ENCODE measurements around the gene UCP2.

The UCP2 gene

DNA sequence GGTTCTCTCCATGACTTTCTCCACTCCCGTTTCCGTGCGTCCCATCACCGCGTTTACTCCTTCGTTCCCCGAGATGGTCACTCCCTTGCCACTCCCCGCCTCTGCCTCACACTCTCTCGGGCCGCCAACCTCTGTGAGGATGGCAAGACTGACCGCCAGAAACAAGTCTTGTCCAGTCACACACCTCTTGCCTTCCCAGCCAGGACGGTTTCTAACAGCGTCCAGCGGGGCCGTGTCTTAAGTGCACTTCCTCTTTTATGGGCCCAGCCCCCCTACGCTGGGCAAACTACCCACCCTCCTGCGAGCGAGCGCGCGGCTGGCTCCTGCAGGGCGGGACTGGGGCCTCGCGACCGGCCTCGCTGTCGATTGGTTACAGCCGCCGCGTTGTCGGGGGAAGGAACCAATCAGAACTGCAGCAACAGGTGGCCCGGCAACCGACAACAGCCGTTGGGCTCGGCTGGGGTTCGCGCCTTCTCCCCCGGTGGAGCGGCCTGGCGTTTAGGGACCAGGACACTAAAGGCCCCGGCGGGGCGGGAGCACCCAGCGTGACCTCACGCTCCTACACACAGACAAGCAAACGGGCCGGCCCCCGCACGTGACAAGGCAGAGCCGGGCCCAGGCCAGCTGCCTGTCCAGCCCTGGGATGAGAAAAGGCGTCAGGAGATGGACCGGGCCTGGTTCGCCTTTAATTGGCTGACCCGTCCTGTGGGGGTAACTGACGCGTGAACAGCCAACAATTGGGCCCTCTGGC, 522 bp upstream of the UCP2 start:
- Histone ChIP-seq H3K79me2 (ENCODE audit: control insufficient read depth, low read length) (peaks cover 55% of the 10 kb centered on the region), H3K36me3 (ENCODE audit: control insufficient read depth, low read length) (peaks cover 44% of the 10 kb centered on the region), H3K9me3 (ENCODE audit: control insufficient read depth, insufficient read depth, low read length) (no peaks in the 10 kb centered on the region), H3K4me2 (ENCODE audit: low read length) (peak overlapping the region; percentile 94), H3K4me3 (ENCODE audit: low read length) (peak overlapping the region; percentile 99), H3K27ac (ENCODE audit: low read depth, low read length) (peak overlapping the region; percentile 95), H3K4me1 (ENCODE audit: control insufficient read depth, low read length) (peaks cover 75% of the 10 kb centered on the region), H4K20me1 (ENCODE audit: control insufficient read depth, insufficient read depth, low read depth, low read length) (peaks cover 33% of the 10 kb centered on the region), H3K27me3 (ENCODE audit: control insufficient read depth, low read length) (no peaks in the 10 kb centered on the region), H3K9me2 (replicated peaks; ENCODE audit: control insufficient read depth, low read length) (no peaks in the 10 kb centered on the region), H3F3A (ENCODE audit: control insufficient read depth, insufficient read depth) (peaks cover 57% of the 10 kb centered on the region)
- TF ChIP-seq, protein P1, sequence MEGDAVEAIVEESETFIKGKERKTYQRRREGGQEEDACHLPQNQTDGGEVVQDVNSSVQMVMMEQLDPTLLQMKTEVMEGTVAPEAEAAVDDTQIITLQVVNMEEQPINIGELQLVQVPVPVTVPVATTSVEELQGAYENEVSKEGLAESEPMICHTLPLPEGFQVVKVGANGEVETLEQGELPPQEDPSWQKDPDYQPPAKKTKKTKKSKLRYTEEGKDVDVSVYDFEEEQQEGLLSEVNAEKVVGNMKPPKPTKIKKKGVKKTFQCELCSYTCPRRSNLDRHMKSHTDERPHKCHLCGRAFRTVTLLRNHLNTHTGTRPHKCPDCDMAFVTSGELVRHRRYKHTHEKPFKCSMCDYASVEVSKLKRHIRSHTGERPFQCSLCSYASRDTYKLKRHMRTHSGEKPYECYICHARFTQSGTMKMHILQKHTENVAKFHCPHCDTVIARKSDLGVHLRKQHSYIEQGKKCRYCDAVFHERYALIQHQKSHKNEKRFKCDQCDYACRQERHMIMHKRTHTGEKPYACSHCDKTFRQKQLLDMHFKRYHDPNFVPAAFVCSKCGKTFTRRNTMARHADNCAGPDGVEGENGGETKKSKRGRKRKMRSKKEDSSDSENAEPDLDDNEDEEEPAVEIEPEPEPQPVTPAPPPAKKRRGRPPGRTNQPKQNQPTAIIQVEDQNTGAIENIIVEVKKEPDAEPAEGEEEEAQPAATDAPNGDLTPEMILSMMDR (IDR thresholded peaks at IDR 0.05; ENCODE audit: low read depth, low read length, poor library complexity, severe bottlenecking), result no peak
- TF ChIP-seq EZH2phosphoT487 (IDR thresholded peaks at IDR 0.05; ENCODE audit: borderline replicate concordance, low read length), result no peak

DNA sequence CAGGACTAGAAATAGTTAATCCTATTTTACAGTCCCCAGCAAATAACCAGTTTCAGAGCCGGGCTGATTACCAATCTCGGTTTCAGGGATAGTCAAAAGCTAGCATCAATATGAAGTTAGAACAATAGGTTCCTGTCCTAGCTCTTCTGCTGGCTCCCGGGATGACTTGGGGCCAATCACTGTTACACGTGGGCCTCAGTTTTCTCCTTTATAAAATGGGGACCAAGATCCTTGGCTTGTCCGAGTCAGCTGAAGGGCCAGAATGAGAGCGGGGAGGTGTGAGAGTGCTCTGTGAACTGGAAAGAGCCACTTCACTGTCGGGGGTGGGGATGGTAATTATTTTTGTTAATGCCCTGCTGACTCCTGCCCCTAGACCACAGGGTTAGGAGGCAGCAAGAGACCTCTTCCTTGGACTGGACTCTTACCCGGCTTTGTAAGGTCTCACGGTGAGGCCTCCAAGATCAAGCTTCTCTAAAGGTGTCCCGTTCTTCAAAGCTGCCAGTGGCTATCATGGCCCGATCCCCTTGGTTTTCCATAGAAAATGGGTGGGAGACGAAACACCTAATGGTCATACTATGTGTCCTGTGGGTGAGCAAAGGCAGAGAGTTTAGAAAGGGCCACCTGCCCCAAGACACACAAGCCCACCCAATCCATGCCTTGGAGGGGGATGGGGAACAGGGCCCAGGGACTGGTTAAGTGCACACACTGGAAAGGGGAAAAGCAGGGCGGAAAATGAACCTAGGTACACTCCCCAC, 1.4 kb downstream of the UCP2 start:
- TF ChIP-seq, protein P1 (IDR thresholded peaks at IDR 0.05; ENCODE audit: low read depth, low read length, poor library complexity, severe bottlenecking), result no peak
- H3K4me1 ChIP-seq (ENCODE audit: control insufficient read depth, low read length), result peaks cover 77% of the 10 kb centered on the region
- peaks cover 67% of the 10 kb centered on the region for H3K79me2 ChIP-seq (ENCODE audit: control insufficient read depth, low read length)
- H3K4me3 ChIP-seq (ENCODE audit: low read length), result peak overlapping the region; percentile 99
- H3K36me3 ChIP-seq (ENCODE audit: control insufficient read depth, low read length), result peaks cover 63% of the 10 kb centered on the region
- peaks cover 70% of the 10 kb centered on the region for H3F3A ChIP-seq (ENCODE audit: control insufficient read depth, insufficient read depth)
- H3K27ac ChIP-seq (ENCODE audit: low read depth, low read length), result peak overlapping the region; percentile 95
- peak overlapping the region; percentile 94 for H3K4me2 ChIP-seq (ENCODE audit: low read length)
- H3K9me2 ChIP-seq (replicated peaks; ENCODE audit: control insufficient read depth, low read length), result no peaks in the 10 kb centered on the region
- H3K9me3 ChIP-seq (ENCODE audit: control insufficient read depth, insufficient read depth, low read length), result no peaks in the 10 kb centered on the region
- peaks cover 52% of the 10 kb centered on the region for H4K20me1 ChIP-seq (ENCODE audit: control insufficient read depth, insufficient read depth, low read depth, low read length)
- no peaks in the 10 kb centered on the region for H3K27me3 ChIP-seq (ENCODE audit: control insufficient read depth, low read length)

DNA sequence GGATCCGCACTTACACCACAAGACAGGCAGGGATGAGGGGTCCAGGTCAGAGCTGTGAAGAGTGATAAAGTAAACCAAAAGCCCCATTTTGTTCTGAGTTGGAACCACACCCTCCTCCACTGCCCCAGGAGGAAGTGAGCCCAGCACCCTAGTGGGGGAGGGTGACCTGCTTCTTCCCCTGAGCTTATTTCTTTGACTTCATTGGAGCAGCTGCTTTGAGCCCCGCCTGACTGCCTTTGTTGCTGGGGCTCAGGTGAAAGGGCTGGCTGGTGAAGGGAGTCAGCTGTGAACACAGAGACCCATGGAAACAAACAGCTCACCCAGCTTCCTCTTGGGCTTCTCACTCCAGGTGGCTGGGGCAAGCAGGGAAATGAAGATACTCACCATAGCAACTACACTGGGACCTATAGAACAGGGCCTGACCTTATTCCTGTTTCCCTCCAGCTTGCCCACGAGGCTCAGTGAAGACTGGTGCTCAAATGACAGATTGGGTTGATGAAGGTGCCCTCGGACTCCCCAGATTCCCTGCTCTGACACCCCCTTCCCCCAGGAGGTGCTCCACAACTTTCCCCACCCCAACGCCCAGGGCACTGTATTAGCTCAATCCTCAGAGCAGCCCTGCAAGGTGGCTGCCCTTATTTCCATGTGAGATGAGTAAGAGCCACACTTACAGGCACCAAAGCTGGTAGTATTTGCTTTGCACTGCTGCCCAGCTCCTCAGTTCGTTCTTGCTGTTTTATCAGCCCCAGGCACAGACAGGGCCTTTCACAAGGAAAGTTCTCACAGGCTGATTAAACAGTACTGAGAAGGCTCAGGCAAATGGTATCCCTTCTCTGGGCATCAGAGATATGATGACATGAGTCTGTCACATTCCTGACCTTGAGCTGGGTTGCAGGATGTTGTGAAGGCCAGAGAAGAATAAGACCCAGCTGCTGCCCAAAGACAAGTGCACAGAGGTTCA, 2.4 kb downstream of the UCP2 start:
- peaks cover 73% of the 10 kb centered on the region for H3K36me3 ChIP-seq (ENCODE audit: control insufficient read depth, low read length)

More for the DNA sequence above, 2.4 kb downstream of the UCP2 start:
- H3K4me1 ChIP-seq (ENCODE audit: control insufficient read depth, low read length), result peaks cover 71% of the 10 kb centered on the region
- peak overlapping the region; percentile 99 for H3K4me3 ChIP-seq (ENCODE audit: low read length)
- TF ChIP-seq, protein P1 (IDR thresholded peaks at IDR 0.05; ENCODE audit: low read depth, low read length, poor library complexity, severe bottlenecking), result no peak
- TF ChIP-seq EZH2phosphoT487 (IDR thresholded peaks at IDR 0.05; ENCODE audit: borderline replicate concordance, low read length), result no peak
- H3F3A ChIP-seq (ENCODE audit: control insufficient read depth, insufficient read depth), result peaks cover 73% of the 10 kb centered on the region
- no peaks in the 10 kb centered on the region for H3K9me3 ChIP-seq (ENCODE audit: control insufficient read depth, insufficient read depth, low read length)
- peaks cover 52% of the 10 kb centered on the region for H4K20me1 ChIP-seq (ENCODE audit: control insufficient read depth, insufficient read depth, low read depth, low read length)
- no peaks in the 10 kb centered on the region for H3K9me2 ChIP-seq (replicated peaks; ENCODE audit: control insufficient read depth, low read length)
- peak overlapping the region; percentile 94 for H3K4me2 ChIP-seq (ENCODE audit: low read length)
- peaks cover 67% of the 10 kb centered on the region for H3K79me2 ChIP-seq (ENCODE audit: control insufficient read depth, low read length)
- H3K27me3 ChIP-seq (ENCODE audit: control insufficient read depth, low read length), result no peaks in the 10 kb centered on the region
- peak overlapping the region; percentile 95 for H3K27ac ChIP-seq (ENCODE audit: low read depth, low read length)

Measured in DOHH2 (cell line).